ENCODE results near the gene ADAM17. TPM values are rescaled to one million over a fixed set of nuclear protein-coding genes. Genes with fewer than 3 reads are reported as not detected.

Gene ADAM17
- total RNA-seq, 2 donors from 2014 or later, result 18.6 to 20.0 TPM

- no peaks in the 10 kb centered on the region for H3K9me3 ChIP-seq
- no peak overlapping the region for H3K4me3 ChIP-seq
- TF ChIP-seq, protein P1, sequence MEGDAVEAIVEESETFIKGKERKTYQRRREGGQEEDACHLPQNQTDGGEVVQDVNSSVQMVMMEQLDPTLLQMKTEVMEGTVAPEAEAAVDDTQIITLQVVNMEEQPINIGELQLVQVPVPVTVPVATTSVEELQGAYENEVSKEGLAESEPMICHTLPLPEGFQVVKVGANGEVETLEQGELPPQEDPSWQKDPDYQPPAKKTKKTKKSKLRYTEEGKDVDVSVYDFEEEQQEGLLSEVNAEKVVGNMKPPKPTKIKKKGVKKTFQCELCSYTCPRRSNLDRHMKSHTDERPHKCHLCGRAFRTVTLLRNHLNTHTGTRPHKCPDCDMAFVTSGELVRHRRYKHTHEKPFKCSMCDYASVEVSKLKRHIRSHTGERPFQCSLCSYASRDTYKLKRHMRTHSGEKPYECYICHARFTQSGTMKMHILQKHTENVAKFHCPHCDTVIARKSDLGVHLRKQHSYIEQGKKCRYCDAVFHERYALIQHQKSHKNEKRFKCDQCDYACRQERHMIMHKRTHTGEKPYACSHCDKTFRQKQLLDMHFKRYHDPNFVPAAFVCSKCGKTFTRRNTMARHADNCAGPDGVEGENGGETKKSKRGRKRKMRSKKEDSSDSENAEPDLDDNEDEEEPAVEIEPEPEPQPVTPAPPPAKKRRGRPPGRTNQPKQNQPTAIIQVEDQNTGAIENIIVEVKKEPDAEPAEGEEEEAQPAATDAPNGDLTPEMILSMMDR (IDR thresholded peaks at IDR 0.05), result no peak
- no peak overlapping the region for H3K9ac ChIP-seq (ENCODE audit: low read depth in 2 of 2, low read length in 2 of 2)
- H3K27me3 ChIP-seq, result no peaks in the 10 kb centered on the region
- peaks cover 16% of the 10 kb centered on the region for H3K36me3 ChIP-seq
- DNase-seq, result no peak
- no peaks in the 10 kb centered on the region for H3K4me1 ChIP-seq
- H3K27ac ChIP-seq, result no peak overlapping the region
- intact Hi-C loops (cut with DNase I), result no loop called here
Measured at GRCh38 chr2:9494081-9494480, 61.5 kb downstream of the ADAM17 start.

- no peak overlapping the region for H3K27ac ChIP-seq
- H3K9me3 ChIP-seq, result no peaks in the 10 kb centered on the region
- DNase-seq, result no peak
- TF ChIP-seq, protein P1 (IDR thresholded peaks at IDR 0.05), result no peak
- H3K4me3 ChIP-seq, result no peak overlapping the region
- intact Hi-C loops (cut with DNase I), result no loop called here
- H3K9ac ChIP-seq (ENCODE audit: low read depth in 2 of 2, low read length in 2 of 2), result no peak overlapping the region
- no peaks in the 10 kb centered on the region for H3K4me1 ChIP-seq
- H3K36me3 ChIP-seq, result peaks cover 16% of the 10 kb centered on the region
- no peaks in the 10 kb centered on the region for H3K27me3 ChIP-seq
Measured at GRCh38 chr2:9493478-9493877, 62.2 kb downstream of the ADAM17 start.

- peaks cover 16% of the 10 kb centered on the region for H3K36me3 ChIP-seq
- no peaks in the 10 kb centered on the region for H3K4me1 ChIP-seq
- H3K9ac ChIP-seq (ENCODE audit: low read depth in 2 of 2, low read length in 2 of 2), result no peak overlapping the region
- no peaks in the 10 kb centered on the region for H3K9me3 ChIP-seq
- H3K27ac ChIP-seq, result no peak overlapping the region
- intact Hi-C loops (cut with DNase I), result no loop called here
- H3K27me3 ChIP-seq, result no peaks in the 10 kb centered on the region
- TF ChIP-seq, protein P1 (IDR thresholded peaks at IDR 0.05), result no peak
- no peak overlapping the region for H3K4me3 ChIP-seq
- DNase-seq, result no peak
Measured at GRCh38 chr2:9492927-9493326, 62.7 kb downstream of the ADAM17 start.

- TF ChIP-seq, protein P1 (IDR thresholded peaks at IDR 0.05), result no peak
- H3K4me1 ChIP-seq, result no peaks in the 10 kb centered on the region
- H3K4me3 ChIP-seq, result no peak overlapping the region
- no peaks in the 10 kb centered on the region for H3K9me3 ChIP-seq
- H3K9ac ChIP-seq (ENCODE audit: low read depth in 2 of 2, low read length in 2 of 2), result no peak overlapping the region
- no peaks in the 10 kb centered on the region for H3K27me3 ChIP-seq
- intact Hi-C loops (cut with DNase I), result no loop called here
- H3K27ac ChIP-seq, result no peak overlapping the region
- DNase-seq, result no peak
- peaks cover 19% of the 10 kb centered on the region for H3K36me3 ChIP-seq
Measured at GRCh38 chr2:9490789-9491188, 64.8 kb downstream of the ADAM17 start.

GRCh38 chr2:9488583-9489547, 66.8 kb downstream of the ADAM17 start:
- H3K4me3 ChIP-seq, result no peak overlapping the region
- DNase-seq, result no peak
- no peak overlapping the region for H3K9ac ChIP-seq (ENCODE audit: low read depth in 2 of 2, low read length in 2 of 2)
- no peaks in the 10 kb centered on the region for H3K9me3 ChIP-seq
- H3K4me1 ChIP-seq, result no peaks in the 10 kb centered on the region
- H3K27me3 ChIP-seq, result no peaks in the 10 kb centered on the region
- intact Hi-C loops (cut with DNase I), result no loop called here
- H3K36me3 ChIP-seq, result peaks cover 22% of the 10 kb centered on the region
- no peak overlapping the region for H3K27ac ChIP-seq
- TF ChIP-seq, protein P1 (IDR thresholded peaks at IDR 0.05), result no peak
